Ascending aorta (tissue), 2 donors: Measurements from ENCODE around the gene CRTC1. TPM values are rescaled to one million over a fixed set of nuclear protein-coding genes. Genes with fewer than 3 reads are reported as not detected.
A peak's percentile ranks its signal among the peaks of the same experiment; 100 is the strongest.

Source experiments
- DNase-seq, 2 donors: peaks; one replicate each; pipeline ENCODE4 v3.0.0-alpha.2; 2019; ENCODE audit warnings: low spot score in 2 of 2
- H3K27ac ChIP-seq, 2 donors: fragments of 200-600 bp; sonication (generic); one replicate each; pipeline ENCODE4 v1.5.1; 2016 to 2017; ENCODE audit warnings: mild to moderate bottlenecking in 1 of 2
- H3K27me3 ChIP-seq: fragments of 200-600 bp; sonication (generic); one replicate; pipeline ENCODE4 v1.5.1; 2017
- H3K36me3 ChIP-seq, 2 donors: fragments of 200-600 bp; sonication (generic); one replicate each; pipeline ENCODE4 v1.5.1; 2016
- H3K4me1 ChIP-seq, 2 donors: fragments of 200-600 bp; sonication (generic); one replicate each; pipeline ENCODE4 v1.5.1; 2016 to 2017; ENCODE audit warnings: mild to moderate bottlenecking in 1 of 2
- H3K4me3 ChIP-seq, 2 donors: fragments of 200-600 bp; sonication (generic); one replicate each; pipeline ENCODE4 v1.5.1; 2016 to 2017; ENCODE audit warnings: mild to moderate bottlenecking in 1 of 2
- H3K9me3 ChIP-seq, 2 donors: fragments of 200-600 bp; sonication (generic); one replicate each; pipeline ENCODE4 v1.5.1; 2016
- intact Hi-C: fragments of 100-400 bp; cut with DNase I; formaldehyde crosslinking; loops from one replicate; pipeline ENCODE4 v1.15.1; 2023
- total RNA-seq: library from RNA; depleted of rRNA; stranded (reverse); fragments of >200 nt; gene quantifications from one replicate; pipeline ENCODE4 v1.1.0, GENCODE V29; 2016
- TF ChIP-seq, protein P1 (sequence below), 3 experiments: fragments of 200-600 bp in 2 of 3; fragments of 450-650 bp in 1 of 3; sonication (generic) in 2 of 3; IDR thresholded peaks; one replicate each; pipeline ENCODE4 v1.5.1; 2016 to 2019; ENCODE audit warnings: antibody characterized with exemption in 3 of 3, mild to moderate bottlenecking in 1 of 3, moderate library complexity in 1 of 3

The CRTC1 gene
- total RNA-seq, 1 donor from 2014 or later = 10.0 TPM

DNA sequence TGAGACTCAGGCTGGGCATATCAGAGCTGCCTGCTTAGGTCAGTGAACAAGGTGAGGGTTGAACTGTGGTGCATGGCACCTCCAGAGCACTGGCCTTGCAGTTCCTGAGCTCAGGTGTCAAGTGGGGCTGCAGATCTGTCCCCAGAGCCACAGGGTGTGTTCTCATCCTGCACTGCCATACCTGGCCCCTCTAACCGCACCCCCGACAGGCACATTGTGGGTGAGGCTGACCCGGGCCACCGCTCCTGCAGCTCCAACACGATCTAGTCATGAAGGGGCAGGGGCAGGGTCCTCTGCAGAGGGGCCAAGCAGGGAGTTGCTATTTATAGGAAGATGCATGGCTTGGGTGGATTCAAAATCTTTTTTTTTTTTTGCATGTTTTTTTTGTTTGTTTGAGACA lies 16.7 kb upstream of the CRTC1 start:
- peaks cover 12 to 36% of the 10 kb centered on the region in 2 donors for H3K4me1 ChIP-seq
- no peaks in the 10 kb centered on the region for H3K27me3 ChIP-seq
- TF ChIP-seq, protein P1, sequence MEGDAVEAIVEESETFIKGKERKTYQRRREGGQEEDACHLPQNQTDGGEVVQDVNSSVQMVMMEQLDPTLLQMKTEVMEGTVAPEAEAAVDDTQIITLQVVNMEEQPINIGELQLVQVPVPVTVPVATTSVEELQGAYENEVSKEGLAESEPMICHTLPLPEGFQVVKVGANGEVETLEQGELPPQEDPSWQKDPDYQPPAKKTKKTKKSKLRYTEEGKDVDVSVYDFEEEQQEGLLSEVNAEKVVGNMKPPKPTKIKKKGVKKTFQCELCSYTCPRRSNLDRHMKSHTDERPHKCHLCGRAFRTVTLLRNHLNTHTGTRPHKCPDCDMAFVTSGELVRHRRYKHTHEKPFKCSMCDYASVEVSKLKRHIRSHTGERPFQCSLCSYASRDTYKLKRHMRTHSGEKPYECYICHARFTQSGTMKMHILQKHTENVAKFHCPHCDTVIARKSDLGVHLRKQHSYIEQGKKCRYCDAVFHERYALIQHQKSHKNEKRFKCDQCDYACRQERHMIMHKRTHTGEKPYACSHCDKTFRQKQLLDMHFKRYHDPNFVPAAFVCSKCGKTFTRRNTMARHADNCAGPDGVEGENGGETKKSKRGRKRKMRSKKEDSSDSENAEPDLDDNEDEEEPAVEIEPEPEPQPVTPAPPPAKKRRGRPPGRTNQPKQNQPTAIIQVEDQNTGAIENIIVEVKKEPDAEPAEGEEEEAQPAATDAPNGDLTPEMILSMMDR (IDR thresholded peaks at IDR 0.05) = no peak
- no peaks in the 10 kb centered on the region for H3K9me3 ChIP-seq
- intact Hi-C loops = loop anchor here (10.0 kb wide), 1 partner anchor 212 kb away; no protein-coding TSS in a partner anchor
- H3K27ac ChIP-seq = peak overlapping the region; percentile 94 to 95
- peaks cover 28 to 33% of the 10 kb centered on the region in 2 donors for H3K36me3 ChIP-seq
- no peak for DNase-seq
- no peak overlapping the region for H3K4me3 ChIP-seq

DNA sequence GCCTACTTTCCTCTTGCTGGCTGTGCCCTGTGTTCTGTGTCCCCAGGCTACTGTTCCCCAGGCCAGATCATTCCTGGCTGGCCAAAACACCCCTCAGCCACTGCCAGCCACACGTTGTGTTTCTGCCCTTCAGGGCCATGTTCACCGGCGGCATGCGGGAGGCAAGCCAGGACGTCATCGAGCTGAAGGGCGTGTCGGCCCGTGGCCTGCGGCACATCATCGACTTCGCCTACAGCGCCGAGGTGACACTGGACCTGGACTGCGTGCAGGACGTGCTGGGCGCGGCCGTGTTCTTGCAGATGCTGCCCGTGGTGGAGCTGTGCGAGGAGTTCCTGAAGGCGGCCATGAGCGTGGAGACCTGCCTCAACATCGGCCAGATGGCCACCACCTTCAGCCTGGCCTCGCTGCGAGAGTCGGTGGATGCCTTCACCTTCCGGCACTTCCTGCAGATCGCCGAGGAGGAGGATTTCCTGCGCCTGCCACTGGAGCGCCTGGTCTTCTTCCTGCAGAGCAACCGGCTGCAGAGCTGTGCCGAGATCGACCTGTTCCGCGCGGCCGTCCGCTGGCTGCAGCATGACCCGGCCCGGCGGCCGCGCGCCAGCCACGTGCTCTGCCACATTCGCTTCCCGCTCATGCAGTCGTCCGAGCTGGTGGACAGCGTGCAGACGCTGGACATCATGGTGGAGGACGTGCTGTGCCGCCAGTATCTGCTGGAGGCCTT lies 15.8 kb upstream of the CRTC1 start:
- Histone ChIP-seq H3K4me1 (peaks cover 10 to 39% of the 10 kb centered on the region in 2 donors), H3K36me3 (peaks cover 28 to 33% of the 10 kb centered on the region in 2 donors), H3K4me3 (no peak overlapping the region), H3K27me3 (no peaks in the 10 kb centered on the region), H3K27ac (no peak overlapping the region), H3K9me3 (no peaks in the 10 kb centered on the region)
- intact Hi-C loops = loop anchor here (10.0 kb wide), 1 partner anchor 213 kb away; no protein-coding TSS in a partner anchor
- DNase-seq = no peak
- TF ChIP-seq, protein P1 (IDR thresholded peaks at IDR 0.05) = no peak

DNA sequence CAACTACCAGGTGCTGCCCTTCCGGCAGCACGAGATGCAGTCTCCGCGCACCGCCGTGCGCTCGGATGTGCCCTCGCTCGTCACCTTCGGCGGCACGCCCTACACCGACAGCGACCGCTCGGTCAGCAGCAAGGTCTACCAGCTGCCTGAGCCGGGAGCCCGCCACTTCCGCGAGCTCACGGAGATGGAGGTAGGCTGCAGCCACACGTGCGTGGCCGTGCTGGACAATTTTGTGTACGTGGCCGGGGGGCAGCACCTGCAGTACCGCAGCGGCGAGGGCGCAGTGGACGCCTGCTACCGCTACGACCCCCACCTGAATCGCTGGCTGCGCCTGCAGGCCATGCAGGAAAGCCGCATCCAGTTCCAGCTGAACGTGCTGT lies 15.2 kb upstream of the CRTC1 start:
- intact Hi-C loops = loop anchor here (10.0 kb wide), 1 partner anchor 213 kb away; no protein-coding TSS in a partner anchor
- Histone ChIP-seq H3K4me3 (no peak overlapping the region), H3K36me3 (peaks cover 28 to 33% of the 10 kb centered on the region in 2 donors), H3K27ac (no peak overlapping the region), H3K9me3 (no peaks in the 10 kb centered on the region), H3K27me3 (no peaks in the 10 kb centered on the region), H3K4me1 (peaks cover 10 to 38% of the 10 kb centered on the region in 2 donors)
- TF ChIP-seq, protein P1 (IDR thresholded peaks at IDR 0.05) = no peak
- DNase-seq = no peak

DNA sequence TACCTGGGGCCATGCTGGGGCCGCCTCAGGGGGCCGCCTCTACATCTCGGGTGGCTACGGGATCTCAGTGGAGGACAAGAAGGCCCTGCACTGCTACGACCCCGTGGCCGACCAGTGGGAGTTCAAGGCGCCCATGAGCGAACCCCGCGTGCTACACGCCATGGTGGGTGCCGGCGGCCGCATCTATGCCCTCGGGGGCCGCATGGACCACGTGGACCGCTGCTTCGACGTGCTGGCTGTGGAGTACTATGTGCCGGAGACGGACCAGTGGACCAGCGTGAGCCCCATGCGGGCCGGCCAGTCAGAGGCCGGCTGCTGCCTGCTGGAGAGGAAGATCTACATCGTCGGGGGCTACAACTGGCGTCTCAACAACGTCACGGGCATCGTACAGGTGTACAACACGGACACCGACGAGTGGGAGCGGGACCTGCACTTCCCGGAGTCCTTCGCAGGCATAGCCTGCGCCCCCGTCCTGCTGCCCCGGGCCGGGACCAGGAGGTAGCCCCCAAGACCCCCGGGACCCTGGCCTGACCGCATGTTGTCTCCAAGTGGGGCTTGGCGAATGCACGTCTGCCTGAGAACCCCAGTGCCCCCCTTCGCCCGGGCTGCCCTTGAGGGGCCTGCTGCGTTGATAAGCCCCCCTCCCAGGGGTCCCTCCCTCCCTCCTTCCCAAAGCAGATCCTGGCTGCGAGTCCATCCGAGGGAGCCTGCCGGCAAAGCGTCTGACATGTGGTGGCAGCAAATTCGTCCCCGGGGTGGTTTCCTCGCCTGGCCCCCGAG lies 14.5 kb upstream of the CRTC1 start:
- intact Hi-C loops = loop anchor here (1.0 to 10.0 kb wide), 2 partner anchors 9 to 214 kb away; no protein-coding TSS in a partner anchor
- H3K4me3 ChIP-seq = no peak overlapping the region
- H3K27ac ChIP-seq = peak overlapping the region in 1 of 2 donors; percentile 42
- DNase-seq = no peak
- H3K36me3 ChIP-seq = peaks cover 28 to 33% of the 10 kb centered on the region in 2 donors
- H3K4me1 ChIP-seq = peaks cover 5 to 33% of the 10 kb centered on the region in 2 donors
- TF ChIP-seq, protein P1 (IDR thresholded peaks at IDR 0.05) = no peak
- H3K9me3 ChIP-seq = no peaks in the 10 kb centered on the region
- no peaks in the 10 kb centered on the region for H3K27me3 ChIP-seq

DNA sequence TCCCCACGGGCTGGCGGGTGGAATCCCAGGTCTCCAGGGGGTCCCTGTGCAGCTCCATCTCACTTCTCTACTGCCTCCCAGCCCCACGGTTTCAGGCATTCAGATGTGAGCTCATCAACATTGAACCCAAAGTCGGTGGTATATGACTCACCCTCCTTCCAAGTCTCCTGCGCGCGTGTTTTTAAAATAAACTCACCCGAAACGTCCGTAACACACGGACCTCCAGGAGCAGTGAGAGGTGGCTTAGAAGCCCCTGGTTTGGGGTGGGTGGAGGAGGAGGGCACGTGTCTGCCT lies 14.0 kb upstream of the CRTC1 start:
- intact Hi-C loops = loop anchor here (1.0 to 10.0 kb wide), 2 partner anchors 9 to 215 kb away; no protein-coding TSS in a partner anchor
- no peaks in the 10 kb centered on the region for H3K9me3 ChIP-seq
- peak overlapping the region in 1 of 2 donors; percentile 42 for H3K27ac ChIP-seq
- H3K4me1 ChIP-seq = peaks cover 5 to 29% of the 10 kb centered on the region in 2 donors
- no peak for DNase-seq
- TF ChIP-seq, protein P1 (IDR thresholded peaks at IDR 0.05) = no peak
- no peak overlapping the region for H3K4me3 ChIP-seq
- no peaks in the 10 kb centered on the region for H3K27me3 ChIP-seq
- peaks cover 26 to 33% of the 10 kb centered on the region in 2 donors for H3K36me3 ChIP-seq
